T-cell (primary cell): ENCODE measurements around the gene CLDN18. TPM values are rescaled to one million over a fixed set of nuclear protein-coding genes. Genes with fewer than 3 reads are reported as not detected.

Source experiments
- ATAC-seq, 4 experiments: fragments of 200-7000 bp in 3 of 4; fragments of 150-1000 bp in 1 of 4; cut with Tn5 transposase; replicated peaks in 1 of 4; 1 replicate in 3 of 4; 2 replicates in 1 of 4; pipeline ENCODE4 v1.10.0; 2021; ENCODE audit warnings: moderate library complexity in 3 of 4, mild to moderate bottlenecking in 2 of 4, moderate number of reproducible peaks in 1 of 4
- CTCF ChIA-PET, 2 donors: fragments of 300-600 bp; sonication (Branson Sonifier 250); formaldehyde crosslinking; loops; one replicate each; lab custom pipeline; 2022; ENCODE audit warnings: antibody characterized with exemption in 2 of 2; lab: Charles Lee
- POLR2A ChIA-PET, 2 donors: fragments of 300-600 bp; sonication (Branson Sonifier 250); formaldehyde crosslinking; loops; one replicate each; lab custom pipeline; 2022; ENCODE audit warnings: antibody characterized with exemption in 2 of 2; lab: Charles Lee
- DNase-seq, 35 experiments: peaks; one replicate each; pipeline versions ENCODE4 v3.0.0 to v3.0.0-alpha.2; 2013 to 2023
- H3K27ac ChIP-seq: one replicate; pipeline ENCODE4 v1.5.1; 2013; ENCODE audit warnings: low read length
- H3K27me3 ChIP-seq, 2 experiments: replicated peaks in 1 of 2; 1 replicate in 1 of 2; 2 replicates in 1 of 2; pipeline versions ENCODE4 v1.6.1 to v1.7.0; 2013; ENCODE audit warnings: low read length in 1 of 2, mixed read lengths in 1 of 2; ENCODE audit not compliant: control insufficient read depth in 2 of 2, insufficient read depth in 2 of 2; ENCODE audit errors: extremely low read depth in 1 of 2
- H3K36me3 ChIP-seq, 2 donors: 1 replicate in 1 of 2; 2 replicates in 1 of 2; pipeline versions ENCODE4 v1.6.1 to v1.7.0; 2013; ENCODE audit warnings: low read length in 1 of 2; ENCODE audit not compliant: control insufficient read depth in 2 of 2, insufficient read depth in 1 of 2; ENCODE audit errors: extremely low read depth in 1 of 2
- H3K4me1 ChIP-seq, 2 experiments: 1 replicate in 1 of 2; 2 replicates in 1 of 2; pipeline versions ENCODE4 v1.6.1 to v1.7.0; 2013; ENCODE audit warnings: low read length in 2 of 2, mixed read lengths in 1 of 2; ENCODE audit not compliant: insufficient read depth in 2 of 2, control insufficient read depth in 1 of 2; ENCODE audit errors: extremely low read depth in 1 of 2
- H3K4me3 ChIP-seq, 2 donors: 1 replicate in 1 of 2; 2 replicates in 1 of 2; pipeline versions ENCODE4 v1.5.1 to v1.7.0; 2013; ENCODE audit warnings: mild to moderate bottlenecking in 2 of 2, low read length in 1 of 2, moderate library complexity in 1 of 2; ENCODE audit not compliant: control insufficient read depth in 1 of 2; ENCODE audit errors: extremely low read depth in 1 of 2
- H3K9me3 ChIP-seq: 2 replicates; pipeline ENCODE4 v1.7.0; 2013
- H3K27ac Mint-ChIP-seq, 2 donors: one replicate each; pipeline ENCODE4 v1.8.0; 2020 to 2021; ENCODE audit warnings: mild to moderate bottlenecking in 2 of 2, mixed read lengths in 2 of 2
- H3K27me3 Mint-ChIP-seq, 2 donors: one replicate each; pipeline ENCODE4 v1.8.0; 2021 to 2022; ENCODE audit warnings: mixed read lengths in 2 of 2
- H3K36me3 Mint-ChIP-seq: one replicate; pipeline ENCODE4 v1.8.0; 2021; ENCODE audit warnings: mixed read lengths
- H3K4me1 Mint-ChIP-seq, 3 donors: one replicate each; pipeline ENCODE4 v1.8.0; 2020 to 2022; ENCODE audit warnings: mixed read lengths in 3 of 3, mild to moderate bottlenecking in 1 of 3
- H3K4me3 Mint-ChIP-seq, 3 donors: one replicate each; pipeline ENCODE4 v1.8.0; 2020 to 2022; ENCODE audit warnings: mild to moderate bottlenecking in 3 of 3, mixed read lengths in 3 of 3, moderate library complexity in 3 of 3
- H3K9me3 Mint-ChIP-seq, 3 donors: one replicate each; pipeline ENCODE4 v1.8.0; 2020 to 2022; ENCODE audit warnings: mixed read lengths in 3 of 3
- WGBS: methylation state at CpG from one replicate; pipeline ENCODE4 v1.1.5; 2013; ENCODE audit warnings: missing lambda C conversion rate; ENCODE audit not compliant: insufficient coverage; 5-methylcytosine and 5-hydroxymethylcytosine counted together
- total RNA-seq, 35 experiments: library from RNA in 6 of 35; stranded (reverse) in 6 of 35; fragments of 120-200 nt in 1 of 35; gene quantifications; one replicate each; pipeline versions ENCODE4 v1.2.1 to v1.2.4 and lab custom pipeline; 2013 to 2026

CLDN18 gene
- total RNA-seq, 5 donors from 2014 or later (not counting 1 experiment from before 2014, with no cell fraction given) = 0.18 to 0.47 (median 0.23) TPM; not detected in 2

DNA sequence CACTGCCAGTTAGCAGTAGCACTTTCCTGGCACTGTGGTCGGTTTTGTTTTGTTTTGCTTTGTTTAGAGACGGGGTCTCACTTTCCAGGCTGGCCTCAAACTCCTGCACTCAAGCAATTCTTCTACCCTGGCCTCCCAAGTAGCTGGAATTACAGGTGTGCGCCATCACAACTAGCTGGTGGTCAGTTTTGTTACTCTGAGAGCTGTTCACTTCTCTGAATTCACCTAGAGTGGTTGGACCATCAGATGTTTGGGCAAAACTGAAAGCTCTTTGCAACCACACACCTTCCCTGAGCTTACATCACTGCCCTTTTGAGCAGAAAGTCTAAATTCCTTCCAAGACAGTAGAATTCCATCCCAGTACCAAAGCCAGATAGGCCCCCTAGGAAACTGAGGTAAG, 22.6 kb downstream of the CLDN18 start:
- POLR2A ChIA-PET = no interaction called here
- H3K27ac Mint-ChIP-seq = no peak overlapping the region
- ATAC-seq = no peak
- no peak overlapping the region for H3K4me3 ChIP-seq
- H3K27me3 Mint-ChIP-seq = peaks cover 20 to 21% of the 10 kb centered on the region in 2 donors
- H3K4me3 Mint-ChIP-seq = no peak overlapping the region
- no peaks in the 10 kb centered on the region for H3K9me3 ChIP-seq
- no peaks in the 10 kb centered on the region for H3K9me3 Mint-ChIP-seq
- H3K27me3 ChIP-seq = peaks cover 0 to 9% of the 10 kb centered on the region in 2 experiments
- no peaks in the 10 kb centered on the region for H3K4me1 ChIP-seq
- WGBS = 17% methylated on average over 2 of the region's 3 CpGs
- no peak for DNase-seq
- CTCF ChIA-PET = no interaction called here
- no peaks in the 10 kb centered on the region for H3K4me1 Mint-ChIP-seq
- no peaks in the 10 kb centered on the region for H3K36me3 Mint-ChIP-seq
- H3K27ac ChIP-seq = no peak overlapping the region
- H3K36me3 ChIP-seq = no peaks in the 10 kb centered on the region

DNA sequence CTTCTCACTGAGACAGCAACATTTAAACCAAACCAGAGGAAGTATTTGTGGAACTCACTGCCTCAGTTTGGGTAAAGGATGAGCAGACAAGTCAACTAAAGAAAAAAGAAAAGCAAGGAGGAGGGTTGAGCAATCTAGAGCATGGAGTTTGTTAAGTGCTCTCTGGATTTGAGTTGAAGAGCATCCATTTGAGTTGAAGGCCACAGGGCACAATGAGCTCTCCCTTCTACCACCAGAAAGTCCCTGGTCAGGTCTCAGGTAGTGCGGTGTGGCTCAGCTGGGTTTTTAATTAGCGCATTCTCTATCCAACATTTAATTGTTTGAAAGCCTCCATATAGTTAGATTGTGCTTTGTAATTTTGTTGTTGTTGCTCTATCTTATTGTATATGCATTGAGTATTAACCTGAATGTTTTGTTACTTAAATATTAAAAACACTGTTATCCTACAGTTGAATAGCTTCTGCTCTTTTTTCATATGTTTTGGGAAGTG, 23.3 kb downstream of the CLDN18 start:
- H3K27me3 Mint-ChIP-seq = peaks cover 25 to 28% of the 10 kb centered on the region in 2 donors
- no peak overlapping the region for H3K27ac Mint-ChIP-seq
- DNase-seq (no peak), ATAC-seq (no peak)
- Histone ChIP-seq H3K4me1 (no peaks in the 10 kb centered on the region), H3K36me3 (no peaks in the 10 kb centered on the region), H3K4me3 (no peak overlapping the region), H3K27me3 (peaks cover 0 to 9% of the 10 kb centered on the region in 2 experiments), H3K9me3 (no peaks in the 10 kb centered on the region), H3K27ac (no peak overlapping the region)
- no peaks in the 10 kb centered on the region for H3K9me3 Mint-ChIP-seq
- WGBS = no CpG with 5 or more reads among the region's 2 CpGs
- no peak overlapping the region for H3K4me3 Mint-ChIP-seq
- CTCF ChIA-PET = no interaction called here
- no peaks in the 10 kb centered on the region for H3K36me3 Mint-ChIP-seq
- no peaks in the 10 kb centered on the region for H3K4me1 Mint-ChIP-seq
- POLR2A ChIA-PET = interaction anchor here in 1 of 2 donors (0.6 kb wide), 1 partner anchor 40 kb away, joined by 3 read pairs; no protein-coding TSS in a partner anchor

DNA sequence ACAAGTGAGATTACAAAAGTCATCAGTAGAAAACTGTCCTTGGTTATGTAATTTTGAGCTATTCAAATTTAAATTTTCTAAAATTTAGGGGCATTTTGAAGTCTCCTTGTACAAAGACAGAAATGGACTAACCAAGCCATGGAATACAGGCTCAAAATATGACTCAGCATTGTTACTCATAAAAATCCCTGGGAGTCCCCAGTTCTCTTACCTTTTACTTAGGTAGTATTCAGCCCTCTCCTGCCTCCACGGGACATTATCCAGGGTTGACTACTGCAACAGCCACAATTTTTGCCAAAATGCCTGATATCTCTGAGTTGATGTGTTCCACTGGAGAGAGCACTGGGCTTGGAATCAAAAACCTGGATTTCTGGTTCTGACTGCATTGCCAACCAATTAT, 25.0 kb downstream of the CLDN18 start:
- no peak overlapping the region for H3K27ac Mint-ChIP-seq
- 67% methylated on average over 1 of the region's 1 CpG for WGBS
- no peaks in the 10 kb centered on the region for H3K9me3 Mint-ChIP-seq
- no peaks in the 10 kb centered on the region for H3K36me3 Mint-ChIP-seq
- H3K4me3 Mint-ChIP-seq = no peak overlapping the region
- Histone ChIP-seq H3K4me1 (no peaks in the 10 kb centered on the region), H3K27ac (no peak overlapping the region), H3K36me3 (no peaks in the 10 kb centered on the region), H3K27me3 (peaks cover 0 to 11% of the 10 kb centered on the region in 2 experiments), H3K4me3 (no peak overlapping the region), H3K9me3 (no peaks in the 10 kb centered on the region)
- CTCF ChIA-PET = no interaction called here
- ATAC-seq (no peak), DNase-seq (no peak)
- peaks cover 27 to 28% of the 10 kb centered on the region in 2 donors for H3K27me3 Mint-ChIP-seq
- H3K4me1 Mint-ChIP-seq = no peaks in the 10 kb centered on the region
- POLR2A ChIA-PET = interaction anchor here in 1 of 2 donors (1.0 kb wide), 1 partner anchor 32 kb away, joined by 3 read pairs; no protein-coding TSS in a partner anchor

DNA sequence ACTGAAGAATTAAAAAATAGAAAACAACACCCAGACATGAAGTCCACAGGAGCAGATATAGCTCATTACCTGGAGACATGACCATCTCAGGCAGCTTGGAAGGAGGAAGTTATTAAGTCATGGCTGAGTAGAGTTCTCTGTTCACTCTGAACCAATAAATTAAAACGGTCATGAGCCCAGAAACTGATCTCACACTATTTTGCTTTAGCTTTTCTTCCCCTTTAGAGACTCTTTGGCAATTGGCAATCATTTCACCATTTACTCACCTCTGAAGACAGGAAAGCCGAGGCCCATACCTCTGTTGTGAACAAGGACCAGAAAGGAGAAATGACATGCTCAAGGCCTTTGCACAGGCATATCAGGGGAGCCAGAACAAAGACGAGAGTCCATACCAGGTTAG, 26.6 kb downstream of the CLDN18 start:
- no peaks in the 10 kb centered on the region for H3K36me3 ChIP-seq
- peaks cover 0 to 8% of the 10 kb centered on the region in 2 experiments for H3K27me3 ChIP-seq
- WGBS = no CpG with 5 or more reads among the region's 3 CpGs
- DNase-seq = no peak
- H3K4me1 ChIP-seq = no peaks in the 10 kb centered on the region
- H3K27ac ChIP-seq = no peak overlapping the region
- no peak overlapping the region for H3K4me3 ChIP-seq
- H3K9me3 Mint-ChIP-seq = no peaks in the 10 kb centered on the region
- no peaks in the 10 kb centered on the region for H3K4me1 Mint-ChIP-seq
- ChIA-PET POLR2A (no interaction called here), CTCF (no interaction called here)
- H3K27me3 Mint-ChIP-seq = peaks cover 24 to 30% of the 10 kb centered on the region in 2 donors
- no peaks in the 10 kb centered on the region for H3K9me3 ChIP-seq
- no peaks in the 10 kb centered on the region for H3K36me3 Mint-ChIP-seq
- H3K27ac Mint-ChIP-seq = no peak overlapping the region
- no peak for ATAC-seq
- H3K4me3 Mint-ChIP-seq = no peak overlapping the region

DNA sequence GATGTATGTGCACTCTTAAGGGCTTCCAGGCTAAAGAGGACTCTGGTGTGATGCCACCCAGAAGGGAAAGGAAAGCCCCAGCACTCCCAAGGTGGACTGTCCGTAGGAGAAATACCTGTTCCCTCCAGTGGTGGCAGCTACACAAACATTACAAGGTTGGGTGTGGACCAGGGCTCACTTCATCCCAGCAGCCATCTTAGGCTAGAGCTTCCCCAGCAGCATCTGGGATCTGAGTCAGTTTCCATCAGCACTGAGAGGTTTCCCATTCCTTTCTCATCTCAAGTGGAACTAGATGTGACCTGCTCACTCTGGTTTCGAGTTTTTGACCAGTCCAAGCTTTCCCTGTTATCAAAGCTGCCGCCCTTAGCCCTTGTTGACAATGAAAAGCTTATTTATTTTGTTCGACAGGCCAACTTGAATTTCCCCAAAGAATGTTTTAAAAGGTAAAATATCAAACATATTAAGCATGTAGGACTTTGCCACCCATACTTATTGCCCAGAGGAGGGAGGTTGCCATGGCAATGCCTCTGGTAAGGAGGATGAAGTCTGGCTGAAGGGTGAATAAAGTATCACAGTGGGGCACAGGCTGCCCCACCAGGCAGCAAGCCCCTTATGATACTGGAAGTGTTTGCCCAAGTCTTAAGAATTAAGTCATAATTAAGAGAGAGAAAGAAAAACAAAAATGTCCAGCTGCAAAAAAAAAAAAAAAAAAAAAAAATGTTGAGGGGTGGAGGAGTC, 28.9 kb downstream of the CLDN18 start:
- H3K27me3 Mint-ChIP-seq = peaks cover 13 to 28% of the 10 kb centered on the region in 2 donors
- H3K27ac ChIP-seq = no peak overlapping the region
- H3K4me3 Mint-ChIP-seq = no peak overlapping the region
- no peak overlapping the region for H3K4me3 ChIP-seq
- ChIA-PET POLR2A (no interaction called here), CTCF (no interaction called here)
- no peaks in the 10 kb centered on the region for H3K9me3 Mint-ChIP-seq
- 64% methylated on average over 2 of the region's 4 CpGs for WGBS
- H3K4me1 Mint-ChIP-seq = no peaks in the 10 kb centered on the region
- DNase-seq (no peak), ATAC-seq (no peak)
- peaks cover 0 to 6% of the 10 kb centered on the region in 2 experiments for H3K27me3 ChIP-seq
- H3K4me1 ChIP-seq = no peaks in the 10 kb centered on the region
- H3K36me3 Mint-ChIP-seq = no peaks in the 10 kb centered on the region
- no peak overlapping the region for H3K27ac Mint-ChIP-seq
- no peaks in the 10 kb centered on the region for H3K9me3 ChIP-seq
- no peaks in the 10 kb centered on the region for H3K36me3 ChIP-seq

DNA sequence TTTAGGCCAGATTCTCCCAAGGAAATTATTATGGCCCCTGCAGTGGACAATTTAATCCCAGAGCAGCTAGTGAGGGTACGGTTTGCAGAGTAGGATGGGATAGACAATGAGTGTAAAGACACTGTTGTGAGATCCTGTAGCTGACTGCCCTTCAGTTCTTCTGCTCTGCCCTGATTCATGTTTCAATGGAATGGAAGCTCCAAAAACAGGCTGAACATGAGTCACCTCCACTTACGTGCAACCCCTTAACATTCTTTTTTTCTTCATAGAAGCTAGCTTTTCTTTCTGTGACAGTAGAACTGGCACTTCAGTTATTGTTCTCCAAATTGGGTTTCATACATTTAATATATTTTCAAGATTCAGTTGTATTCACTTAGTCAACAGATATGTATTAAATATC, 32.1 kb downstream of the CLDN18 start:
- Mint-ChIP-seq H3K4me1 (no peaks in the 10 kb centered on the region), H3K4me3 (no peak overlapping the region), H3K9me3 (no peaks in the 10 kb centered on the region), H3K36me3 (no peaks in the 10 kb centered on the region), H3K27ac (no peak overlapping the region), H3K27me3 (peaks cover 17 to 28% of the 10 kb centered on the region in 2 donors)
- ChIA-PET POLR2A (no interaction called here), CTCF (interaction anchor here in 1 of 2 donors (0.7 kb wide), 1 partner anchor 40 kb away, joined by 3 read pairs; no protein-coding TSS in a partner anchor)
- no peak for ATAC-seq
- no peaks in the 10 kb centered on the region for H3K36me3 ChIP-seq
- H3K27me3 ChIP-seq = peaks cover 0 to 3% of the 10 kb centered on the region in 2 experiments
- no peak overlapping the region for H3K27ac ChIP-seq
- no peak overlapping the region for H3K4me3 ChIP-seq
- no peaks in the 10 kb centered on the region for H3K4me1 ChIP-seq
- no peaks in the 10 kb centered on the region for H3K9me3 ChIP-seq
- no peak for DNase-seq
- WGBS = 100% methylated on average over 1 of the region's 2 CpGs
